ENCODE measurements around the gene GALNT10. TPM values are rescaled to one million over a fixed set of nuclear protein-coding genes. Genes with fewer than 3 reads are reported as not detected.

Gene GALNT10
- total and polyA plus RNA-seq, 2 donors from 2014 or later = 13.0 to 44.3 TPM

DNA sequence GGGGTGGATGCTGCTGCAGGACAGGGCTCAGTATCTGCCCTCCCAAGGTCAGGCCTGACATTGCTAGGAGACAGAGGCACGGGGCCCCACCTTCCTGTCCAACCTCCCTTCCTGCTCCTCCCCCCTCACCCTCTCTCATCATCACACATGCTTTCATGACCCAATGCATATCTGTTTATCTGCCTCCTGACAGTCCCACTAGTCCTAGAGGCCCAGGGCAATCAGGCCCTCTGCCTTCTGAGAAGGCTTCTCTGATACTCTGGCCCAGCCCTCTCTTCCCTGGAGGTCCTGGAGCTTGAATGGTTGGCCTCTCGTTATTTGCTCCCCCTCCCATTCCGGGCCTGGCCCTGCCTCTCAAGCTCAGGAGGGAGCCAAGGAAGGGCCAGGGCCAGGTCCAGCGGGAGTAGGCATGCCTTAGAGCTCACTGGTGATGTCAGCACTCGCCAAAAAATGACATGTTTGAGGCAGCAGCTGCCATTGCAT is 164.6 kb downstream of the GALNT10 start:
- peak in 2 of 5 donors; percentile 21 to 31 for DNase-seq
- Histone ChIP-seq H3K9me3 (ENCODE audit: control insufficient read depth in 2 of 3, insufficient read depth in 1 of 3, low read length in 3 of 3) (no peaks in the 10 kb centered on the region), H3K27me3 (ENCODE audit: control insufficient read depth, insufficient read depth, low read length) (no peaks in the 10 kb centered on the region), H3K9ac (ENCODE audit: low read length in 3 of 3) (no peak overlapping the region), H3K4me3 (ENCODE audit: low read length in 3 of 3) (no peak overlapping the region), H3K27ac (ENCODE audit: low read depth in 2 of 2, low read length in 2 of 2) (no peak overlapping the region), H3K36me3 (ENCODE audit: control insufficient read depth in 2 of 3, insufficient read depth in 3 of 3, low read length in 3 of 3) (no peaks in the 10 kb centered on the region), H3K4me1 (ENCODE audit: control insufficient read depth in 2 of 3, insufficient read depth in 2 of 3, low read depth in 1 of 3, low read length in 3 of 3) (peaks cover 3 to 12% (median 3%) of the 10 kb centered on the region in 3 donors)
- TF ChIP-seq, protein P1, sequence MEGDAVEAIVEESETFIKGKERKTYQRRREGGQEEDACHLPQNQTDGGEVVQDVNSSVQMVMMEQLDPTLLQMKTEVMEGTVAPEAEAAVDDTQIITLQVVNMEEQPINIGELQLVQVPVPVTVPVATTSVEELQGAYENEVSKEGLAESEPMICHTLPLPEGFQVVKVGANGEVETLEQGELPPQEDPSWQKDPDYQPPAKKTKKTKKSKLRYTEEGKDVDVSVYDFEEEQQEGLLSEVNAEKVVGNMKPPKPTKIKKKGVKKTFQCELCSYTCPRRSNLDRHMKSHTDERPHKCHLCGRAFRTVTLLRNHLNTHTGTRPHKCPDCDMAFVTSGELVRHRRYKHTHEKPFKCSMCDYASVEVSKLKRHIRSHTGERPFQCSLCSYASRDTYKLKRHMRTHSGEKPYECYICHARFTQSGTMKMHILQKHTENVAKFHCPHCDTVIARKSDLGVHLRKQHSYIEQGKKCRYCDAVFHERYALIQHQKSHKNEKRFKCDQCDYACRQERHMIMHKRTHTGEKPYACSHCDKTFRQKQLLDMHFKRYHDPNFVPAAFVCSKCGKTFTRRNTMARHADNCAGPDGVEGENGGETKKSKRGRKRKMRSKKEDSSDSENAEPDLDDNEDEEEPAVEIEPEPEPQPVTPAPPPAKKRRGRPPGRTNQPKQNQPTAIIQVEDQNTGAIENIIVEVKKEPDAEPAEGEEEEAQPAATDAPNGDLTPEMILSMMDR (IDR thresholded peaks at IDR 0.05; ENCODE audit: borderline replicate concordance, extremely low read depth, insufficient read depth) = no peak
- no peak for FAIRE-seq
- intact Hi-C loops (cut with DNase I) = no loop called here

DNA sequence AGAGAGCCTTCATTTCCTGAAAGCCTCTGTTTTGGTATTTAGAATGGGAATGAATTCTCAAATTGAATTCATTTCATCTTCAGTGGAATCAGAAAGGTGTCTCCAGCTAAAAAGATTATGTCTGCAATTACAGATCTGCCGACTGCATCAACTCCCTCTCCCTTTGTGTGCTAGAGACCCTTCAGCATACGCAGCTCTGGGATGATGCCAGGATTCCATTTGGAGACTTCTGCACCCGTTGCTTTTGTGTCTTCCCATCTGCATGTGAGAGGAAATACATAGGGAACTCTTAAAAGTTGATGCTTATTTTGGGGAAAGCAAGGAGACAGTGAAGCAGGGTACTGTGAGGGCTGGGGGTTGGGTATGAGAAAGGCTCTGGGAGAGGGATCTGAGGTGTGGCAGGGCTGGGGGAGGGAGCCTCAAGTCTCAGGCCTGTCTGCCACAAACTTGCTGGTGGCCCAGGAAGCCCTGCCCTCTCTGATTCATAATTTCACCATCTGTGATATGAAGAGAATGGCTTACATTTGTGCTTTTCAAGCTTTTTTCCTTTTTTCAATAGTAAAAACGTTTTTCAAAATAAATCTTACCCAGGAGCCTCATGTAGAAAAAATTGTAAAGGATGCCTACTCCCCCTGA is 165.6 kb downstream of the GALNT10 start:
- no peaks in the 10 kb centered on the region for H3K9me3 ChIP-seq (ENCODE audit: control insufficient read depth in 2 of 3, insufficient read depth in 1 of 3, low read length in 3 of 3)
- peaks cover 3 to 12% (median 3%) of the 10 kb centered on the region in 3 donors for H3K4me1 ChIP-seq (ENCODE audit: control insufficient read depth in 2 of 3, insufficient read depth in 2 of 3, low read depth in 1 of 3, low read length in 3 of 3)
- no peak overlapping the region for H3K9ac ChIP-seq (ENCODE audit: low read length in 3 of 3)
- FAIRE-seq (no peak), DNase-seq (no peak)
- no peak overlapping the region for H3K4me3 ChIP-seq (ENCODE audit: low read length in 3 of 3)
- TF ChIP-seq, protein P1 (IDR thresholded peaks at IDR 0.05; ENCODE audit: borderline replicate concordance, extremely low read depth, insufficient read depth) = no peak
- intact Hi-C loops (cut with DNase I) = no loop called here
- no peaks in the 10 kb centered on the region for H3K36me3 ChIP-seq (ENCODE audit: control insufficient read depth in 2 of 3, insufficient read depth in 3 of 3, low read length in 3 of 3)
- no peaks in the 10 kb centered on the region for H3K27me3 ChIP-seq (ENCODE audit: control insufficient read depth, insufficient read depth, low read length)
- no peak overlapping the region for H3K27ac ChIP-seq (ENCODE audit: low read depth in 2 of 2, low read length in 2 of 2)

DNA sequence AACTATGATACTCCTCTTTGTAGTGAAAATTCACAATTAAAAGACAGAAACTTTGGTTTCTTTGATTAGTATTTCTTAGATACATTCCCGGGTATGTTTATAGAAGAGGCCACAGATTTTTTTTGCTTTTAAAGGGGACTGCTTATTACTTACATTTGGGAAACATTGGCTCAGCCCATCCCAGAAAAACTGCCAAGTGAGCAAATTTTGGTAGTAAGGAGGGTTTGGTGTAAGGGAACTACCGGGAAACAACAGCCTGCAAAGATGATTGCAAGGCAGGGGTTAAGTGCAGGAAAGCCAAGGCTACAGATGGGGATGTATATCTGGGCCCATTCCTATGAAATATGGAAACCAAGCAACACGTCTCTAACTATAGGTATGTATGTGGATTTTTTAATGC is 166.4 kb downstream of the GALNT10 start:
- intact Hi-C loops (cut with DNase I) = no loop called here
- FAIRE-seq (no peak), DNase-seq (no peak)
- TF ChIP-seq, protein P1 (IDR thresholded peaks at IDR 0.05; ENCODE audit: borderline replicate concordance, extremely low read depth, insufficient read depth) = no peak
- Histone ChIP-seq H3K4me1 (ENCODE audit: control insufficient read depth in 2 of 3, insufficient read depth in 2 of 3, low read depth in 1 of 3, low read length in 3 of 3) (peaks cover 3 to 12% (median 3%) of the 10 kb centered on the region in 3 donors), H3K9ac (ENCODE audit: low read length in 3 of 3) (no peak overlapping the region), H3K27me3 (ENCODE audit: control insufficient read depth, insufficient read depth, low read length) (no peaks in the 10 kb centered on the region), H3K4me3 (ENCODE audit: low read length in 3 of 3) (no peak overlapping the region), H3K36me3 (ENCODE audit: control insufficient read depth in 2 of 3, insufficient read depth in 3 of 3, low read length in 3 of 3) (no peaks in the 10 kb centered on the region), H3K27ac (ENCODE audit: low read depth in 2 of 2, low read length in 2 of 2) (no peak overlapping the region), H3K9me3 (ENCODE audit: control insufficient read depth in 2 of 3, insufficient read depth in 1 of 3, low read length in 3 of 3) (no peaks in the 10 kb centered on the region)
